ENCODE measurements around the gene ALOX15. TPM values are rescaled to one million over a fixed set of nuclear protein-coding genes. Genes with fewer than 3 reads are reported as not detected.

ALOX15 gene
- total RNA-seq, 3 donors from 2014 or later (not counting 1 experiment from before 2014, with no cell fraction given), result not detected

DNA sequence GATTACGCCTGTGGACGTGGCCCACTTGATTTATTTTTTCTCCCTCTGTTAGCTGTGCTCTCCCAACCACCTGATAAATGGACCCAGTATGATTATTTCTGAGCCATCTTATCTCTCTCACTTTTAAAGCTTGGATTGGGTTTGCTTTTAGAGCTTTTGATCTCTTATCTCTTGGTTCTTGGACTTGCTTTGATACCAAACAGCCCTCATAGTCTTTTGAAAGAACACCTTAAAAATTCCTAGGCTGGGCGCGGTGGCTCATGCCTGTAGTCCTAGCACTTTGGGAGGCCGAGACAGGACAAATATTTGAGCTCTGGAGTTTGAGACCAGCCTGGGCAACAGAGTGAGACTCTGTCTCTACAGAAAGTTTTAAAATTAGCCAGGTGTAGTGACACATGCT is 31.3 kb downstream of the ALOX15 start:
- Mint-ChIP-seq H3K27ac (no peak overlapping the region), H3K9me3 (no peaks in the 10 kb centered on the region), H3K27me3 (ENCODE audit: low read depth in 2 of 2) (peaks cover 32 to 34% of the 10 kb centered on the region in 2 donors), H3K4me1 (no peaks in the 10 kb centered on the region), H3K4me3 (no peak overlapping the region), H3K36me3 (no peaks in the 10 kb centered on the region)
- intact Hi-C loops (cut with micrococcal nuclease), result no loop called here
- no peak for DNase-seq
- H3K27me3 ChIP-seq (ENCODE audit: control insufficient read depth, insufficient read depth, low read length), result peaks cover 3% of the 10 kb centered on the region
- no peaks in the 10 kb centered on the region for H3K36me3 ChIP-seq (ENCODE audit: control insufficient read depth, insufficient read depth, low read length)
- WGBS (ENCODE audit: insufficient coverage), result 83% methylated on average over 5 of the region's 5 CpGs
- H3K4me1 ChIP-seq (ENCODE audit: control insufficient read depth, insufficient read depth, low read length), result no peaks in the 10 kb centered on the region
- TF ChIP-seq, protein P1, sequence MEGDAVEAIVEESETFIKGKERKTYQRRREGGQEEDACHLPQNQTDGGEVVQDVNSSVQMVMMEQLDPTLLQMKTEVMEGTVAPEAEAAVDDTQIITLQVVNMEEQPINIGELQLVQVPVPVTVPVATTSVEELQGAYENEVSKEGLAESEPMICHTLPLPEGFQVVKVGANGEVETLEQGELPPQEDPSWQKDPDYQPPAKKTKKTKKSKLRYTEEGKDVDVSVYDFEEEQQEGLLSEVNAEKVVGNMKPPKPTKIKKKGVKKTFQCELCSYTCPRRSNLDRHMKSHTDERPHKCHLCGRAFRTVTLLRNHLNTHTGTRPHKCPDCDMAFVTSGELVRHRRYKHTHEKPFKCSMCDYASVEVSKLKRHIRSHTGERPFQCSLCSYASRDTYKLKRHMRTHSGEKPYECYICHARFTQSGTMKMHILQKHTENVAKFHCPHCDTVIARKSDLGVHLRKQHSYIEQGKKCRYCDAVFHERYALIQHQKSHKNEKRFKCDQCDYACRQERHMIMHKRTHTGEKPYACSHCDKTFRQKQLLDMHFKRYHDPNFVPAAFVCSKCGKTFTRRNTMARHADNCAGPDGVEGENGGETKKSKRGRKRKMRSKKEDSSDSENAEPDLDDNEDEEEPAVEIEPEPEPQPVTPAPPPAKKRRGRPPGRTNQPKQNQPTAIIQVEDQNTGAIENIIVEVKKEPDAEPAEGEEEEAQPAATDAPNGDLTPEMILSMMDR (IDR thresholded peaks at IDR 0.05), result no peak
- no peak overlapping the region for H3K27ac ChIP-seq (ENCODE audit: low read length)
- H3K9me3 ChIP-seq (ENCODE audit: control insufficient read depth, insufficient read depth, low read length), result no peaks in the 10 kb centered on the region
- no peak for ATAC-seq
- no peak overlapping the region for H3K4me3 ChIP-seq (ENCODE audit: low read length)

DNA sequence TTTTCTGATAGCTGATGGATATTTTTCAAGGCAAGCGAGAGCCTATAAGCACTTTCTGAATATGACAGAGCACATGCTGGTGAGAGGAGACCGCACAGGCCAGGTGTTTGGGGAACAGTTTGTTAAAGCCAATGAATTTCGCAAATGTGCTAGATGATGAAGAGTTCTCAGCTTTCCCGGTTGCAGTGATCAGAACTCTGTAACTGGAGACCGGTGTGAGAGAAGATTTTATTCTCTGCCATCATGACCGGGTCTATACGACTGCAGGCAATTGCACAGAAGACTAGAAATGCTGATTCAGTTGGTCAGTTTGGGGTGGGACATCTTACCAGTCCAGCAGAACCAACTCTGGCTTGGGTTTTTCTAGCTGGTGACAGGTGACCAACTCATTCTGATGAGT is 31.7 kb downstream of the ALOX15 start:
- Histone ChIP-seq H3K36me3 (ENCODE audit: control insufficient read depth, insufficient read depth, low read length) (no peaks in the 10 kb centered on the region), H3K9me3 (ENCODE audit: control insufficient read depth, insufficient read depth, low read length) (no peaks in the 10 kb centered on the region), H3K27me3 (ENCODE audit: control insufficient read depth, insufficient read depth, low read length) (peaks cover 3% of the 10 kb centered on the region), H3K27ac (ENCODE audit: low read length) (no peak overlapping the region), H3K4me3 (ENCODE audit: low read length) (no peak overlapping the region), H3K4me1 (ENCODE audit: control insufficient read depth, insufficient read depth, low read length) (no peaks in the 10 kb centered on the region)
- DNase-seq (no peak), ATAC-seq (no peak)
- H3K27ac Mint-ChIP-seq, result no peak overlapping the region
- no peaks in the 10 kb centered on the region for H3K36me3 Mint-ChIP-seq
- H3K4me3 Mint-ChIP-seq, result no peak overlapping the region
- no peaks in the 10 kb centered on the region for H3K4me1 Mint-ChIP-seq
- 92% methylated on average over 7 of the region's 7 CpGs for WGBS (ENCODE audit: insufficient coverage)
- peaks cover 32 to 34% of the 10 kb centered on the region in 2 donors for H3K27me3 Mint-ChIP-seq (ENCODE audit: low read depth in 2 of 2)
- no peaks in the 10 kb centered on the region for H3K9me3 Mint-ChIP-seq
- intact Hi-C loops (cut with micrococcal nuclease), result no loop called here
- TF ChIP-seq, protein P1 (IDR thresholded peaks at IDR 0.05), result no peak

DNA sequence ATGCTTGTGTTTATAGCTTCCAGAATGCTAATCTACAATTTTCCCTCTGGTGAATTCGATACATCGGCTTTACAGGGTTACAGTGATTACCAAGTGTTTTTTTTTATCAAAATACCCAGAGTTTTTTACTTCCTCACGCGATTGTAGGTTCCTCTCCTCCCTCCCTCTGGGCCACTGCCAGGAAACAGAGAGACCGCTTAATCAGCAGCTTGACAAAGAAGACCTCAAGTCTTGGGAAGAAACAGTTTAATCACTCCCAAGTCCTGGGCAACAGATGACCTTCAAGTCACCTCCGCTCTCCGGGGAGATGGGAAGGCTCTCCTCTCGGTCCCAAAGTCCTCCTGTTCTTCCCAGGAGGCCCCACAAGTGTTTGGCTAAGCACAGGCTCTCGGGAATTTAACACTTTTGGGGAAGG is 33.7 kb downstream of the ALOX15 start:
- H3K27ac Mint-ChIP-seq, result no peak overlapping the region
- ATAC-seq (no peak), DNase-seq (no peak)

More for the DNA sequence above, 33.7 kb downstream of the ALOX15 start:
- Histone ChIP-seq H3K4me1 (ENCODE audit: control insufficient read depth, insufficient read depth, low read length) (no peaks in the 10 kb centered on the region), H3K4me3 (ENCODE audit: low read length) (no peak overlapping the region), H3K27ac (ENCODE audit: low read length) (no peak overlapping the region), H3K27me3 (ENCODE audit: control insufficient read depth, insufficient read depth, low read length) (peaks cover 3% of the 10 kb centered on the region), H3K36me3 (ENCODE audit: control insufficient read depth, insufficient read depth, low read length) (no peaks in the 10 kb centered on the region), H3K9me3 (ENCODE audit: control insufficient read depth, insufficient read depth, low read length) (no peaks in the 10 kb centered on the region)
- TF ChIP-seq, protein P1 (IDR thresholded peaks at IDR 0.05), result no peak
- intact Hi-C loops (cut with micrococcal nuclease), result no loop called here
- H3K9me3 Mint-ChIP-seq, result no peaks in the 10 kb centered on the region
- H3K4me3 Mint-ChIP-seq, result no peak overlapping the region
- 6% methylated on average over 8 of the region's 9 CpGs for WGBS (ENCODE audit: insufficient coverage)
- no peaks in the 10 kb centered on the region for H3K4me1 Mint-ChIP-seq
- peaks cover 28 to 39% of the 10 kb centered on the region in 2 donors for H3K27me3 Mint-ChIP-seq (ENCODE audit: low read depth in 2 of 2)
- no peaks in the 10 kb centered on the region for H3K36me3 Mint-ChIP-seq
